SK-N-SH (cell line): ENCODE measurements around the gene RAMACL. TPM values are rescaled to one million over a fixed set of nuclear protein-coding genes. Genes with fewer than 3 reads are reported as not detected.

Experiments used
- CTCF ChIA-PET: fragments of 300-600, 350-600 bp; formaldehyde crosslinking; extraction: SDS; loops from one replicate; lab custom pipeline; 2021; lab: Yijun Ruan, JAX
- POLR2A ChIA-PET: fragments of 350-600 bp; sonication (Branson Sonifier 250); formaldehyde crosslinking; extraction: SDS; loops from one replicate; lab custom pipeline; 2020; ENCODE audit warnings: antibody characterized with exemption, inconsistent platforms; lab: Yijun Ruan, JAX
- DNase-seq: peaks from one replicate; pipeline ENCODE4 v3.0.0; 2012
- H2AFZ ChIP-seq: fragments of 200-600 bp; sonication (generic); 2 replicates; pipeline ENCODE4 v1.8.1; 2016; ENCODE audit warnings: antibody characterized with exemption, mild to moderate bottlenecking, low read depth
- H3F3A ChIP-seq: fragments of 200-600 bp; sonication (generic); replicated peaks from 2 replicates; pipeline ENCODE3; 2016; ENCODE audit warnings: antibody characterized with exemption, mild to moderate bottlenecking; ENCODE audit not compliant: insufficient read depth
- H3K27ac ChIP-seq, 2 experiments: fragments of 200-500 bp in 1 of 2; fragments of 200-600 bp in 1 of 2; sonication (Bioruptor generic) in 1 of 2; sonication (generic), shearing (Covaris generic) in 1 of 2; 2 replicates each; pipeline versions ENCODE4 v1.5.1 to v1.6.1; 2014 to 2016; ENCODE audit warnings: low read depth in 2 of 2, inconsistent platforms in 1 of 2, low read length in 1 of 2, mild to moderate bottlenecking in 1 of 2, mixed read lengths in 1 of 2
- H3K27me3 ChIP-seq: fragments of 200-600 bp; sonication (generic), shearing (Covaris generic); 2 replicates; pipeline ENCODE4 v1.6.1; 2016; ENCODE audit warnings: mixed run types; ENCODE audit not compliant: insufficient read depth
- H3K36me3 ChIP-seq, 2 experiments: fragments of 200-500 bp in 1 of 2; fragments of 200-600 bp in 1 of 2; sonication (Bioruptor generic) in 1 of 2; sonication (generic) in 1 of 2; replicated peaks in 1 of 2; 2 replicates each; pipeline versions ENCODE3 to v1.5.1; 2014 to 2016; ENCODE audit warnings: low read length in 1 of 2, mild to moderate bottlenecking in 1 of 2; ENCODE audit not compliant: insufficient read depth in 2 of 2, control insufficient read depth in 1 of 2
- H3K4me1 ChIP-seq, 2 experiments: fragments of 200-500 bp in 1 of 2; fragments of 200-600 bp in 1 of 2; sonication (Bioruptor generic) in 1 of 2; sonication (generic), shearing (Covaris generic) in 1 of 2; 2 replicates each; pipeline versions ENCODE4 v1.5.1 to v1.6.1; 2014 to 2016; ENCODE audit warnings: low read depth in 1 of 2, low read length in 1 of 2, mixed run types in 1 of 2; ENCODE audit not compliant: insufficient read depth in 2 of 2, control insufficient read depth in 1 of 2
- H3K4me2 ChIP-seq: fragments of 200-600 bp; sonication (generic), shearing (Covaris generic); 2 replicates; pipeline ENCODE4 v1.6.1; 2017; ENCODE audit warnings: mixed run types
- H3K4me3 ChIP-seq, 2 experiments: fragments of 200-500 bp in 1 of 2; fragments of 200-600 bp in 1 of 2; sonication (Bioruptor generic) in 1 of 2; sonication (generic), shearing (Covaris generic) in 1 of 2; 2 replicates each; pipeline versions ENCODE4 v1.5.1 to v1.8.1; 2014 to 2016; ENCODE audit warnings: low read depth in 2 of 2, inconsistent platforms in 1 of 2, low read length in 1 of 2, mild to moderate bottlenecking in 1 of 2, mixed read lengths in 1 of 2, moderate library complexity in 1 of 2
- H3K79me2 ChIP-seq: fragments of 200-600 bp; sonication (generic); 2 replicates; pipeline ENCODE4 v1.8.1; 2017; ENCODE audit warnings: mild to moderate bottlenecking; ENCODE audit not compliant: insufficient read depth
- H3K9ac ChIP-seq: fragments of 200-600 bp; sonication (generic); 2 replicates; pipeline ENCODE4 v1.6.1; 2017; ENCODE audit warnings: mixed run types
- H3K9me2 ChIP-seq: fragments of 200-600 bp; sonication (generic); 2 replicates; pipeline ENCODE4 v1.6.1; 2017; ENCODE audit warnings: mixed run types
- H3K9me3 ChIP-seq: fragments of 200-600 bp; sonication (generic); 2 replicates; pipeline ENCODE4 v1.6.1; 2017; ENCODE audit warnings: mixed run types, mild to moderate bottlenecking, moderate library complexity
- H4K20me1 ChIP-seq: fragments of 200-600 bp; sonication (generic); 2 replicates; pipeline ENCODE4 v1.6.1; 2017; ENCODE audit warnings: mild to moderate bottlenecking, mixed run types; ENCODE audit not compliant: insufficient read depth
- ELF1 ChIP-seq: IDR thresholded peaks from 2 replicates; pipeline ENCODE4 v1.4.0; 2012
- EZH2phosphoT487 ChIP-seq: fragments of 200-600 bp; sonication (generic); IDR thresholded peaks from 2 replicates; pipeline ENCODE4 v1.6.1; 2017; ENCODE audit warnings: low read depth, mixed run types, mild to moderate bottlenecking, antibody characterized with exemption, moderate library complexity, borderline replicate concordance
- FOXJ3 ChIP-seq: sonication (generic); formaldehyde crosslinking; IDR thresholded peaks from 2 replicates; pipeline ENCODE4 v1.5.1; 2020; ENCODE audit warnings: mild to moderate bottlenecking, missing genetic modification reagents
- FOXM1 ChIP-seq: IDR thresholded peaks from 2 replicates; pipeline ENCODE4 v1.4.0; 2012; ENCODE audit warnings: low read depth, mild to moderate bottlenecking
- GATA2 ChIP-seq: sonication (generic); formaldehyde crosslinking; IDR thresholded peaks from 2 replicates; pipeline ENCODE4 v1.5.0; 2020; ENCODE audit warnings: mild to moderate bottlenecking, missing genetic modification reagents
- MXI1 ChIP-seq: IDR thresholded peaks from 2 replicates; pipeline ENCODE4 v1.6.1; 2012; ENCODE audit warnings: mild to moderate bottlenecking, low read depth, low read length, improper control_type of control experiment
- NFIC ChIP-seq: IDR thresholded peaks from 2 replicates; pipeline ENCODE4 v1.4.0; 2012; ENCODE audit warnings: borderline replicate concordance
- NRF1 ChIP-seq: IDR thresholded peaks from 2 replicates; pipeline ENCODE4 v1.6.1; 2012; ENCODE audit warnings: low read depth, mild to moderate bottlenecking, low read length
- RAD21 ChIP-seq: IDR thresholded peaks from 2 replicates; pipeline ENCODE4 v1.6.1; 2012; ENCODE audit warnings: mild to moderate bottlenecking, low read length
- RCOR1 ChIP-seq: fragments of 150-350 bp; IDR thresholded peaks from 2 replicates; pipeline ENCODE4 v1.6.1; 2017; ENCODE audit warnings: antibody characterized with exemption, low read length
- RXRA ChIP-seq: IDR thresholded peaks from 2 replicates; pipeline ENCODE4 v1.4.0; 2012; ENCODE audit warnings: low read depth, mild to moderate bottlenecking, borderline replicate concordance
- SIN3A ChIP-seq: IDR thresholded peaks from 2 replicates; pipeline ENCODE4 v1.6.1; 2012; ENCODE audit warnings: low read depth, mild to moderate bottlenecking, low read length, moderate library complexity, borderline replicate concordance
- TAF1 ChIP-seq: IDR thresholded peaks from 2 replicates; pipeline ENCODE4 v1.6.1; 2012; ENCODE audit warnings: low read depth, mild to moderate bottlenecking, low read length, moderate library complexity, borderline replicate concordance
- TCF12 ChIP-seq: IDR thresholded peaks from 2 replicates; pipeline ENCODE4 v1.4.0; 2012
- TEAD4 ChIP-seq: IDR thresholded peaks from 2 replicates; pipeline ENCODE4 v1.4.0; 2012; ENCODE audit warnings: mild to moderate bottlenecking, borderline replicate concordance; ENCODE audit not compliant: insufficient read depth
- WGBS: methylation state at CpG from one replicate; pipeline ENCODE4 v1.1.6; 2017; ENCODE audit warnings: low lambda C conversion rate; 5-methylcytosine and 5-hydroxymethylcytosine counted together
- polyA plus RNA-seq, 3 experiments: library from polyadenylated mRNA; depleted of rRNA; stranded (reverse); fragments of >200 nt; gene quantifications; 2 replicates each; pipeline ENCODE4 v1.2.3, GENCODE V29; 2012
- TF ChIP-seq, protein P1 (sequence below): IDR thresholded peaks from 2 replicates; pipeline ENCODE4 v1.4.0; 2012; ENCODE audit warnings: low read depth, borderline replicate concordance
- TF ChIP-seq, protein P2 (sequence below): IDR thresholded peaks from 2 replicates; pipeline ENCODE4 v1.4.0; 2012; ENCODE audit warnings: low read depth
- TF ChIP-seq, protein P3 (sequence below): IDR thresholded peaks from 2 replicates; pipeline ENCODE4; 2012
- TF ChIP-seq, protein P4 (sequence below): IDR thresholded peaks from 2 replicates; pipeline ENCODE4 v1.4.0; 2012; ENCODE audit warnings: low read depth, borderline replicate concordance
- TF ChIP-seq, protein P5 (sequence below): fragments of 150-350 bp; IDR thresholded peaks from 2 replicates; pipeline ENCODE4 v1.6.1; 2016; ENCODE audit warnings: mild to moderate bottlenecking, low read depth, low read length

Gene RAMACL
- polyA plus RNA-seq, 1 of the 3 experiments (the other 2 are of a cell fraction): 0.10 TPM

DNA sequence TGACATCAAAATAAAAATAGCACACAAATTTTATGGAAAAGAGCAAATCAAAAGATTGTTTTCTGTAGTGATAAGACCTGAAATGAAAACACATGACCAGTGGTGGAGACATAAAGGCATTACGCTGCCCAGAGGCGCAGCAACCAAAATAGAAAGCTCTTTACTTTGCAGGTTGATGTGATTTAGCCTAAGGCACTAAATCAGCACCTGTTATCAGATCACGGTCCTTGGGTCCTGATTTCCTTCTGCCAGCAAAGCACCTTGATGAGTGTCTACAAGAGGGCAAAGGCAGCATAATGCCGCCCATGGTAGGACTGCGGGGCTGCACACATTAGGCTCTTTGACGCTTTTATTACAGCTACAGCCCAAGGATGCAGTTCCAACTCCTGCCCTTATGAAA lies 19.3 kb upstream of the RAMACL start:
- no peaks in the 10 kb centered on the region for H4K20me1 ChIP-seq
- no peak overlapping the region for H2AFZ ChIP-seq
- 84% methylated on average over 6 of the region's 6 CpGs for WGBS
- H3K4me3 ChIP-seq: no peak overlapping the region
- ChIA-PET POLR2A (no interaction called here), CTCF (interaction anchor here (0.8 kb wide), 1 partner anchor 23 kb away, joined by 4 read pairs; no protein-coding TSS in a partner anchor)
- no peak overlapping the region for H3K4me2 ChIP-seq
- no peak overlapping the region for H3K9ac ChIP-seq
- H3K27ac ChIP-seq: peak overlapping the region in 1 of 2 experiments; percentile 9; a peak in 2 of 4 replicates
- H3K36me3 ChIP-seq: peaks cover 4 to 16% of the 10 kb centered on the region in 2 experiments
- H3K79me2 ChIP-seq: peaks cover 94% of the 10 kb centered on the region
- H3K9me3 ChIP-seq: no peaks in the 10 kb centered on the region
- TF ChIP-seq MXI1 (no peak), FOXJ3 (CRISPR knock-in tag) (no peak), EZH2phosphoT487 (no peak), ELF1 (no peak), GATA2 (CRISPR knock-in tag) (no peak), NFIC (no peak), SIN3A (no peak), TEAD4 (no peak), NRF1 (no peak), TCF12 (no peak), FOXM1 (no peak), RCOR1 (no peak), RAD21 (no peak), RXRA (no peak), TAF1 (no peak)
- TF ChIP-seq, protein P1, sequence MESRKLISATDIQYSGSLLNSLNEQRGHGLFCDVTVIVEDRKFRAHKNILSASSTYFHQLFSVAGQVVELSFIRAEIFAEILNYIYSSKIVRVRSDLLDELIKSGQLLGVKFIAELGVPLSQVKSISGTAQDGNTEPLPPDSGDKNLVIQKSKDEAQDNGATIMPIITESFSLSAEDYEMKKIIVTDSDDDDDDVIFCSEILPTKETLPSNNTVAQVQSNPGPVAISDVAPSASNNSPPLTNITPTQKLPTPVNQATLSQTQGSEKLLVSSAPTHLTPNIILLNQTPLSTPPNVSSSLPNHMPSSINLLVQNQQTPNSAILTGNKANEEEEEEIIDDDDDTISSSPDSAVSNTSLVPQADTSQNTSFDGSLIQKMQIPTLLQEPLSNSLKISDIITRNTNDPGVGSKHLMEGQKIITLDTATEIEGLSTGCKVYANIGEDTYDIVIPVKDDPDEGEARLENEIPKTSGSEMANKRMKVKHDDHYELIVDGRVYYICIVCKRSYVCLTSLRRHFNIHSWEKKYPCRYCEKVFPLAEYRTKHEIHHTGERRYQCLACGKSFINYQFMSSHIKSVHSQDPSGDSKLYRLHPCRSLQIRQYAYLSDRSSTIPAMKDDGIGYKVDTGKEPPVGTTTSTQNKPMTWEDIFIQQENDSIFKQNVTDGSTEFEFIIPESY: no peak
- TF ChIP-seq, protein P2, sequence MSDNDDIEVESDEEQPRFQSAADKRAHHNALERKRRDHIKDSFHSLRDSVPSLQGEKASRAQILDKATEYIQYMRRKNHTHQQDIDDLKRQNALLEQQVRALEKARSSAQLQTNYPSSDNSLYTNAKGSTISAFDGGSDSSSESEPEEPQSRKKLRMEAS: no peak
- TF ChIP-seq, protein P3, sequence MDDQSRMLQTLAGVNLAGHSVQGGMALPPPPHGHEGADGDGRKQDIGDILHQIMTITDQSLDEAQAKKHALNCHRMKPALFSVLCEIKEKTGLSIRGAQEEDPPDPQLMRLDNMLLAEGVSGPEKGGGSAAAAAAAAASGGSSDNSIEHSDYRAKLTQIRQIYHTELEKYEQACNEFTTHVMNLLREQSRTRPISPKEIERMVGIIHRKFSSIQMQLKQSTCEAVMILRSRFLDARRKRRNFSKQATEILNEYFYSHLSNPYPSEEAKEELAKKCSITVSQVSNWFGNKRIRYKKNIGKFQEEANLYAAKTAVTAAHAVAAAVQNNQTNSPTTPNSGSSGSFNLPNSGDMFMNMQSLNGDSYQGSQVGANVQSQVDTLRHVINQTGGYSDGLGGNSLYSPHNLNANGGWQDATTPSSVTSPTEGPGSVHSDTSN: no peak
- TF ChIP-seq, protein P4, sequence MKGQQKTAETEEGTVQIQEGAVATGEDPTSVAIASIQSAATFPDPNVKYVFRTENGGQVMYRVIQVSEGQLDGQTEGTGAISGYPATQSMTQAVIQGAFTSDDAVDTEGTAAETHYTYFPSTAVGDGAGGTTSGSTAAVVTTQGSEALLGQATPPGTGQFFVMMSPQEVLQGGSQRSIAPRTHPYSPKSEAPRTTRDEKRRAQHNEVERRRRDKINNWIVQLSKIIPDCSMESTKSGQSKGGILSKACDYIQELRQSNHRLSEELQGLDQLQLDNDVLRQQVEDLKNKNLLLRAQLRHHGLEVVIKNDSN: no peak
- TF ChIP-seq, protein P5, sequence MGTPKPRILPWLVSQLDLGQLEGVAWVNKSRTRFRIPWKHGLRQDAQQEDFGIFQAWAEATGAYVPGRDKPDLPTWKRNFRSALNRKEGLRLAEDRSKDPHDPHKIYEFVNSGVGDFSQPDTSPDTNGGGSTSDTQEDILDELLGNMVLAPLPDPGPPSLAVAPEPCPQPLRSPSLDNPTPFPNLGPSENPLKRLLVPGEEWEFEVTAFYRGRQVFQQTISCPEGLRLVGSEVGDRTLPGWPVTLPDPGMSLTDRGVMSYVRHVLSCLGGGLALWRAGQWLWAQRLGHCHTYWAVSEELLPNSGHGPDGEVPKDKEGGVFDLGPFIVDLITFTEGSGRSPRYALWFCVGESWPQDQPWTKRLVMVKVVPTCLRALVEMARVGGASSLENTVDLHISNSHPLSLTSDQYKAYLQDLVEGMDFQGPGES: no peak
- peaks cover 6 to 27% of the 10 kb centered on the region in 2 experiments; a peak in 3 of 4 replicates for H3K4me1 ChIP-seq
- H3K27me3 ChIP-seq: no peaks in the 10 kb centered on the region
- DNase-seq: no peak
- H3F3A ChIP-seq: peaks cover 7% of the 10 kb centered on the region
- H3K9me2 ChIP-seq: no peaks in the 10 kb centered on the region
